AG09309 (cell line): Measurements from ENCODE around the gene PDCD1LG2.

Source experiments
- DNase-seq: peaks from one replicate; pipeline ENCODE4 v3.0.0-alpha.2; 2010; ENCODE audit warnings: low read depth
- H3K4me3 ChIP-seq: 2 replicates; pipeline ENCODE4 v1.5.1; 2011; ENCODE audit warnings: mild to moderate bottlenecking, low read depth, low read length, moderate library complexity; ENCODE audit not compliant: control insufficient read depth
- TF ChIP-seq, protein P1 (sequence below): IDR thresholded peaks from 2 replicates; pipeline ENCODE4 v1.5.1; 2011; ENCODE audit warnings: mild to moderate bottlenecking, low read depth, low read length, inconsistent platforms; ENCODE audit not compliant: insufficient read depth, control insufficient read depth; ENCODE audit errors: missing control alignments

The PDCD1LG2 gene

DNA sequence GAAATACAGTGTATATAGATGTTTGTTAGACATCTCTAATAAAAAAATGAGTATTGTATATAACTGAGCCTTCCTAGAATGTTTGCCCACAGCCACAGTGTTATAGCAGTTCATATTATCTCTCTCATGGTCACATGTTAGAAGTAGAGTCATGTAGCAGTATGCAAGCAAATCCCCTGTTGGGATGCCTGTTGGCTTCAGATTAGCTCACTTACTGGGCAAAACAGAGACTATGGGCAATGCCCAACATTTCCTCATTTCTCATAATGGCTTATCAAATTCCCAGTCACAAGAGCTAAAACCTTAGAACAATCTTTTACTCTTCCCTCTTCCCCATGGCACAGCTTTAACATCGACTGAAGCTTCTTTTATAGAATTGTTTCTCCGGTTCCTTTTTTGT, 27.0 kb upstream of the PDCD1LG2 start:
- no peak overlapping the region for H3K4me3 ChIP-seq
- TF ChIP-seq, protein P1, sequence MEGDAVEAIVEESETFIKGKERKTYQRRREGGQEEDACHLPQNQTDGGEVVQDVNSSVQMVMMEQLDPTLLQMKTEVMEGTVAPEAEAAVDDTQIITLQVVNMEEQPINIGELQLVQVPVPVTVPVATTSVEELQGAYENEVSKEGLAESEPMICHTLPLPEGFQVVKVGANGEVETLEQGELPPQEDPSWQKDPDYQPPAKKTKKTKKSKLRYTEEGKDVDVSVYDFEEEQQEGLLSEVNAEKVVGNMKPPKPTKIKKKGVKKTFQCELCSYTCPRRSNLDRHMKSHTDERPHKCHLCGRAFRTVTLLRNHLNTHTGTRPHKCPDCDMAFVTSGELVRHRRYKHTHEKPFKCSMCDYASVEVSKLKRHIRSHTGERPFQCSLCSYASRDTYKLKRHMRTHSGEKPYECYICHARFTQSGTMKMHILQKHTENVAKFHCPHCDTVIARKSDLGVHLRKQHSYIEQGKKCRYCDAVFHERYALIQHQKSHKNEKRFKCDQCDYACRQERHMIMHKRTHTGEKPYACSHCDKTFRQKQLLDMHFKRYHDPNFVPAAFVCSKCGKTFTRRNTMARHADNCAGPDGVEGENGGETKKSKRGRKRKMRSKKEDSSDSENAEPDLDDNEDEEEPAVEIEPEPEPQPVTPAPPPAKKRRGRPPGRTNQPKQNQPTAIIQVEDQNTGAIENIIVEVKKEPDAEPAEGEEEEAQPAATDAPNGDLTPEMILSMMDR: no peak
- DNase-seq: no peak

DNA sequence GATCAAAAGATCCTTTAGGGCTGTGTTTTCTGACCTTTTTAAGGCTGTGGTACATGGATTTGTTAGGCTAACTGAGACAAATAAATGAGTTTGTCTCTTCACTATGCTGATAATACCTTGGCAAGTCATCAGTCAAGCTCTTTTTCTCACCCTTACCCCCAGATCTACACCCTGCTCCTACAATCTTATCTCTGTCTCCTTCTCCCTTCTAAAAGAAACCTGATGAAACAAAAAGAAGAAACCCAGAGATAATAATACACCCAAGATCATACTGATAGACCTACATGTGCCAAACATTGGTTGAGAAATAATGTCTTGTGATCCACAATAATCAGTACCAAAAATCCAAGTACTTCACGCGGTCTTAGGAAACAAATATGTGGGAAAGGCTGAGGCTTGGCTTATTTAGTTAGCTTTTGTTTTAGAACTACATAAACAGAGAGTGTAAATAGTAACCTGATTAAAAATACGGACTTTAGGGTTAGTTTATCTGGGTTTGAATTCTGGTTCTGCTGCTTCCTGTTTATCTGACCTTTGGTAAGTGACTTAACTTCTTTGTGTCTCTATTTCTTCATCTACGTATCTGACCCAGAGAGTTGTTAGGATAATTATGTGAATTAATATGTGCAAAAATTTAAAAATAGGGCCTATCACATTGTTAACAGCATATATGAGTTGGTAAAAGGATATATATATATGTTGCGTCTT, 24.8 kb upstream of the PDCD1LG2 start:
- TF ChIP-seq, protein P1: no peak
- H3K4me3 ChIP-seq: no peak overlapping the region
- DNase-seq: no peak

DNA sequence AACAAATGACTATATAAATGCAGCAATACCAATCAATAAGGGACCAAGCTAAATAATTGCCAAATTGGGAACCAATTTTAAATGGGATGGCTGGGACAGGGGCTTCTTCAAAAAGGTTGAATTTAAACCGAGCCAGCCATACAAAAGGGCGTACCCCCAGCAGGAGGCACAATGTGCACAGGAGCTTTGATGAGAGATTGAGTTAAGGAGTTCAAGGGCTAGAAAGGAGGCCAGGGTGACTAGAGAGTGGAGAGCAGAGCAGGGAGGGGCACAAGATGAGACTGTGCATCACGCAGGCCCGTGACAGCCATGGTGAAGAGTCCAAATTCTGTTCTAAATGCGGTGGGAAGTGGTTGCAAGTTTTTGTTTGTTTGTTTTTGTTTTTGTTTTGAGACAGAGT, 23.3 kb upstream of the PDCD1LG2 start:
- no peak for DNase-seq
- no peak overlapping the region for H3K4me3 ChIP-seq
- TF ChIP-seq, protein P1: no peak

DNA sequence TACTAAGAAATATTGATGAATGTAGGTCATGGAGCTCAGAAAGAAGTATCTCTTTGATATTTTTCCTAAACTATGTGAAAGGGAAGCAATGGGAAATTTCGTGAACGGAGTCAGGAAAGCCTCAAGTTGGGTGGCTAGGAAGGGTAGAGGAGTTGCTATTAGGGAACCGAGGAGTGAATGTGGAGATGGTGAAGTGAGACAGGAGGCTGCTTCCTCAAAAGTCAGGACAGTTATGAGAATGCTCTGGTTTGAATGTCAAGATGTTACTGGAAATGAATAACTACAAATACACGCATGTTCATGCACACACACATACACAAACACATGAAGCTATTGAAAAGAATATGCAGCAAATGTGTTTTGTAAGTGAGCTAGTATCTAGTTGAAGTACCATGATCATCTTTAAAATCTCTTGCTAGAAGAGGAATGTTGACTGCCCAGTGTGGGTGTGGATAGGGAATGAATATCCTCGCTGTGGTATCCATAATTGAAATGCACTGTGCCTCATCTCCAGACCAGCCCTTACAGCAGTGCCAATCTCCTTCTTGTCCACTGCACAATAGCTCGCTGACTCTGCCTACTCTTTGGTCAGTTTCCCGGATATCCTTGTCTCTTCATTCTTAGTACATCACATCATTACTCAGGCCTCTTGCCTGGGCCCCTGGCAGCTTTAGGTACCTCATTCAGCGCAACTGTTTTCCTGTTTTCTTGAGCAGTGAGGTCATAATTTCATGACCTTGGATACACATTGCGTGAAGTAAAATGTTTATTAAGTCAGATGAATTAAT, 21.9 kb upstream of the PDCD1LG2 start:
- no peak for DNase-seq
- TF ChIP-seq, protein P1: no peak
- H3K4me3 ChIP-seq: no peak overlapping the region

DNA sequence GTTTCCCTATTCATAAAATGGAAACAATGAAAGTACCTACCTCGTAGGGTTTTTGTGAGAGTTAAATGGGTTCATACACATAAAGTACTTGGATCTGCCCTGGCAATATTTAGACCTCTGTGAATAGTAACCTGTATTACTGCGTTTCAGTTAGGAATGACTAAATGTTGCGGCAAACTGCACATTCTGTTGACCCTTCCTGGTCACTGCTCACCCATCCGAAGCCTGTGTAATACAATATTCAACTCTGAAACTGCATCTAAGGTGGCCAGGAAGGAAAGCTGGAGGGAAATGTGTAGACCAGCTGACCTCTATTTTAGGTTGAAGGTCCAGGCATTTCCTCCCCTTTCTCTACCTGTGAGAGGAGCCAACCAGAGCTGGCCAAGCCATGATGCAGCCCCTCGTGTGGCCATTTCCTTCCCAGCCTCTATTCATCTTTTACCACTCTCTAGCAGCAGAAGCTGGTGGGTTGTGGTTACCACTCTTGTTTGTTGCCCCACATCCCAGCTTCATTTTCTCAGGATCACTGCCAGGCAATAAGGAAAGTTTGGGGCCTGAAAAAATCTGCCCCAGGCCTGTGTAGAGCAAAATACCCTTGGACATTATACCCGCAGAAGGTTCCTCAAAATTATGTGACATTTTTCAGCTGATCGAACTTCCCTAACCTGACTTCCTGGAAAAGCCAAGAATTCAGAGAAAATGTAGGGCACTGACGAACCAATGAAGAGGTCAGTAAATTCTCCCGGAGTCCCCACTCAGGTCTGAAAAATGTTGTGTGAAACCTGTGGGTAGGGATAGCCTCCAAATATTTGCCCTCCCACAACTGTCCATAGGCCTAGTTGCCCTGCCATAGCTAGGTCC, 20.5 kb upstream of the PDCD1LG2 start:
- TF ChIP-seq, protein P1: no peak
- no peak for DNase-seq
- no peak overlapping the region for H3K4me3 ChIP-seq

DNA sequence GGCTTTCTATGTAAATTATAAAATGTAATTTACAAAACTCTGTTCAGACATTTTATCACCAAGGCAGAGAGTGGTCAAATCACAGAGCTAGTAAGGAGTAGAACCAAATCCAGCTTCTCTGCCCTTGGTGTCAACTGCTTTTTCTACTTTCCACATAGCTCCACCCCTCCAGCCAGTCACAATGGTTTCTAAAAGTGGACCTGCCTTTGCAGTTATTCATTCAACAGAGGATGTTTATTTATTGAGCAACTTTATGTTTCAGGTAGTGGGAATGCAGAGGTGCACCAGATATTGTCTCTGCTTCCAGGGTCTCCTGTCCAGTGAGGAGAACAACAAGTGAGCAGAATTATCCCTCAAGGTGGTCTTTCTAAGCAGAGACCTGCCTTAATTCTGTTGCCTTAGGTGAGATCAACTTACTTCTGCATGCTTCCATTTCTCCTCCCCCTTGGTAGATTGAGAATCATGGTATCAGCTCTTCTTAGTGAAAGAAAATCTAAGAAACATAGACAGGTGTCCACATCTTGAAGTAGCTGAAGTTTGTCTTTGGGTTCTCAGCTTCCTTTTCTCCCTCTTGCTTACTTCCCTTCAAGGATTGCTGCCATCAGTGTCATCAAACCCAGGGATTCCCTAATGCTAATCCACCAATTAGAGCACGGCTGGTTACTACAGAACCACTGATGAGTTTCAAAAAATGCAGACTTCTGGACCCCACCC, 17.2 kb upstream of the PDCD1LG2 start:
- TF ChIP-seq, protein P1: no peak
- DNase-seq: no peak
- H3K4me3 ChIP-seq: no peak overlapping the region
